NT2/D1 (cell line): ENCODE measurements around the gene SMIM12.

Experiments used
- DNase-seq: peaks from one replicate; pipeline ENCODE4 v3.0.0-alpha.2; 2011; ENCODE audit warnings: low read depth, low spot score
- H3K27me3 ChIP-seq: 2 replicates; pipeline ENCODE4 v1.6.0; 2011; ENCODE audit warnings: mild to moderate bottlenecking; ENCODE audit not compliant: insufficient read length, insufficient read depth
- H3K36me3 ChIP-seq: 2 replicates; pipeline ENCODE4 v1.6.1; 2011; ENCODE audit warnings: mild to moderate bottlenecking, low read length, mixed read lengths; ENCODE audit not compliant: insufficient read depth, insufficient read length
- H3K4me1 ChIP-seq: 2 replicates; pipeline ENCODE4 v1.5.1; 2011; ENCODE audit not compliant: insufficient read depth, insufficient read length
- H3K4me3 ChIP-seq: 2 replicates; pipeline ENCODE4 v1.5.1; 2011; ENCODE audit warnings: low read depth; ENCODE audit not compliant: insufficient read length
- H3K9ac ChIP-seq: 2 replicates; pipeline ENCODE4 v1.6.0; 2011; ENCODE audit warnings: low read depth; ENCODE audit not compliant: insufficient read length
- H3K9me3 ChIP-seq: 2 replicates; pipeline ENCODE4 v1.5.1; 2011; ENCODE audit warnings: mild to moderate bottlenecking, low read length; ENCODE audit not compliant: insufficient read depth
- SUZ12 ChIP-seq: IDR thresholded peaks from 2 replicates; pipeline ENCODE4 v1.6.1; 2011; ENCODE audit not compliant: insufficient read length, insufficient read depth; ENCODE audit errors: extremely low read depth
- YY1 ChIP-seq: IDR thresholded peaks from 2 replicates; pipeline ENCODE4 v1.6.1; 2011; ENCODE audit not compliant: insufficient read length, insufficient read depth
- ZNF274 ChIP-seq: IDR thresholded peaks from 2 replicates; pipeline ENCODE4 v1.6.1; 2011; ENCODE audit warnings: mild to moderate bottlenecking, low read depth, low read length

SMIM12 gene

DNA sequence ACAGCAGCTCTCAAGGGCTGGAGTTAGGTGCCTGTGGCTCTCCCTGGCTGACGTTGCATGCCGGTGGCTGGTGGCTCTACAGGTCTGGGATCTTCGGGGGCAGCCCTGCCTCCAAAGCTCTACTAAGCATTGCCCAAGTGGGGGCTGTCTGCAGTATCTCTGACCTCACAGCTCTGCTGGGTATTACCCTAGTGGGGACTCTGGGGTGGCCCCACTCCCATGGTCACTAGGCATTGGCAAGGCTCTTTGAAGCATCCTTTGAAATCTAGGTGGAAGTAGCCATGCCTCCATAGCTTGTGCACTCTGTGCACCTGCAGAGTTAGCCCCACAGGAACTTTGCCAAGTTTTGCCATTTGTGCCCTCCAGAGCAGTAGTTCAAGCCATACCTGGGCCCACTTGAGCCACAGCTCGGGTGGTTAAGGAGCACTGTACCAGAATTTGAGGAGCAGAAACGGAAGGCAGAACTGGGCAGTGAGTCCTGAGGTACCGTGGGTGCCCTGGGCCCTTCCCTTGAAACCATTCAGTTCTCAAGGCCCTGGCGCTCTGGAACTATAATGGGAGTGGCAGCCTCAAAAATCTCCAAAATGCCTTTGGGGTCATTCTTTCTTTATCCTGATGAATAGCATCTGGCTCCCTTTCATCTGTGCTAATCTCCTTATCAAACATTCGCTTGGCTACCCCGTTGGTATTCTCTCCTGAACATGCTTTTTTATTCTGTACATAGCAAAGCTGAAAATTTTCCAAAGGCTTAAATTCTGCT lies 51.3 kb downstream of the SMIM12 start:
- H3K4me1 ChIP-seq, result no peaks in the 10 kb centered on the region
- H3K9ac ChIP-seq, result no peak overlapping the region

DNA sequence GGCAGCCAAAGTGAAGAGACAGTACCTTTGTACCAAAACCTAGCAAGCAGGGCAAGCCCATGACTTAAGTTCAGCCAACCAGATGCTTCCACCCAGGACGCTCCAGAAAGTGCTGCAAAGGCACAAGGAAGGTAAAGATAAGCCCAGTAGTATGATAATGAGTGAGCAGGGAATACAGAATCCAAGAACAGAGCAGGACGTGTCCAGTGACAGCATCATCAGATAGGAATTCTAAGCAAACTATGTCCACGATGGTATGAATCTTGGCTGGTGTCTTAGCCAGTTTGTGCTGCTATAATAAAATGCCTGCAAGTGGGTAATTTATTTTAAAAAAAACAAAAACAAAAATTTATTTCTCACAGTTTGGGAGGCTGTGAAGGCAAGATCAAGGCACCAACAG lies 53.2 kb downstream of the SMIM12 start:
- Histone ChIP-seq H3K9ac (no peak overlapping the region), H3K27me3 (no peaks in the 10 kb centered on the region), H3K4me3 (no peak overlapping the region), H3K36me3 (no peaks in the 10 kb centered on the region), H3K4me1 (no peaks in the 10 kb centered on the region), H3K9me3 (peaks cover 8% of the 10 kb centered on the region; the same call in 1 of the 2 replicates)
- no peak for TF ChIP-seq YY1
- no peak for TF ChIP-seq SUZ12
- TF ChIP-seq ZNF274, result no peak
- no peak for DNase-seq

More for the DNA sequence above, 51.3 kb downstream of the SMIM12 start:
- TF ChIP-seq SUZ12, result no peak
- TF ChIP-seq ZNF274, result no peak
- TF ChIP-seq YY1, result no peak
- H3K9me3 ChIP-seq, result peaks cover 4% of the 10 kb centered on the region; the same call in 1 of the 2 replicates
- DNase-seq, result no peak
- H3K4me3 ChIP-seq, result no peak overlapping the region
- H3K36me3 ChIP-seq, result no peaks in the 10 kb centered on the region
- no peaks in the 10 kb centered on the region for H3K27me3 ChIP-seq

DNA sequence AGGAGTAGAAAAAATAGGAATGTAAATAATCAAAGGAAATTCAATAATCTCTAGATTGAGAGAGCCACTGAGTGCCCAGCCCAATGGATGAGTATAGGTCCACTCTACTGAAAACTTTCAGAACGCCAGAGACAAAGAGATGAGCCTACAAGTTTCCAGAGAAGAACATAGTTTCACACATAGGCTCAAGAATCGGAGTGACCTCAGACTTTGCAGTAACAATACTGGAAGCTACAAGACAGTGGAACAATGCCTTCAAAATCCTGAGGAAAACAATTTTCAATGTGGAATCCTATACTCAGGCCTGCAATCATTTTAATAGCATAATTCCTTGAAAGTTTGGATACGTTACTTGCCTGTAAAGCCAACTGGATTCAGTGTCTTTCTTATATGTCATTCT lies 55.8 kb downstream of the SMIM12 start:
- no peak for DNase-seq
- Histone ChIP-seq H3K9ac (no peak overlapping the region), H3K27me3 (no peaks in the 10 kb centered on the region), H3K4me3 (no peak overlapping the region), H3K4me1 (no peaks in the 10 kb centered on the region), H3K36me3 (no peaks in the 10 kb centered on the region), H3K9me3 (peaks cover 8% of the 10 kb centered on the region; the same call in 1 of the 2 replicates)
- TF ChIP-seq SUZ12, result no peak
- TF ChIP-seq YY1, result no peak
- no peak for TF ChIP-seq ZNF274
